Fibroblast of pulmonary artery (primary cell): ENCODE measurements around the gene MXD3.

Experiments used
- DNase-seq: peaks from one replicate; pipeline ENCODE4 v3.0.0-alpha.2; 2010; ENCODE audit warnings: low read depth
- H3K4me3 ChIP-seq: replicated peaks from 2 replicates; pipeline ENCODE4 v1.5.1; 2011; ENCODE audit warnings: low read depth, mild to moderate bottlenecking, control low read depth, low read length, moderate library complexity
- CTCF ChIP-seq: IDR thresholded peaks from 2 replicates; pipeline ENCODE4 v1.5.1; 2011; ENCODE audit warnings: mild to moderate bottlenecking, control low read depth, low read length, inconsistent platforms; ENCODE audit errors: missing control alignments

MXD3 gene

GRCh38 chr5:177296581-177296980 is 15.1 kb downstream of the MXD3 start:
- no peak overlapping the region for H3K4me3 ChIP-seq
- DNase-seq, result peak; percentile 20
- no peak for TF ChIP-seq CTCF

- no peak for DNase-seq
- no peak for TF ChIP-seq CTCF
- H3K4me3 ChIP-seq, result no peak overlapping the region
Measured at GRCh38 chr5:177295924-177296323, 15.8 kb downstream of the MXD3 start.

GRCh38 chr5:177294632-177295031 is 17.1 kb downstream of the MXD3 start:
- no peak for DNase-seq
- no peak for TF ChIP-seq CTCF
- no peak overlapping the region for H3K4me3 ChIP-seq

GRCh38 chr5:177293819-177294581 is 17.7 kb downstream of the MXD3 start:
- no peak overlapping the region for H3K4me3 ChIP-seq
- no peak for TF ChIP-seq CTCF
- no peak for DNase-seq

- TF ChIP-seq CTCF, result no peak
- no peak overlapping the region for H3K4me3 ChIP-seq
- no peak for DNase-seq
Measured at GRCh38 chr5:177291735-177292134, 20.0 kb downstream of the MXD3 start.

GRCh38 chr5:177290816-177291596 is 20.7 kb downstream of the MXD3 start:
- no peak for DNase-seq
- H3K4me3 ChIP-seq, result no peak overlapping the region
- TF ChIP-seq CTCF, result no peak
